ENCODE results near the gene KIFC3.

DNA sequence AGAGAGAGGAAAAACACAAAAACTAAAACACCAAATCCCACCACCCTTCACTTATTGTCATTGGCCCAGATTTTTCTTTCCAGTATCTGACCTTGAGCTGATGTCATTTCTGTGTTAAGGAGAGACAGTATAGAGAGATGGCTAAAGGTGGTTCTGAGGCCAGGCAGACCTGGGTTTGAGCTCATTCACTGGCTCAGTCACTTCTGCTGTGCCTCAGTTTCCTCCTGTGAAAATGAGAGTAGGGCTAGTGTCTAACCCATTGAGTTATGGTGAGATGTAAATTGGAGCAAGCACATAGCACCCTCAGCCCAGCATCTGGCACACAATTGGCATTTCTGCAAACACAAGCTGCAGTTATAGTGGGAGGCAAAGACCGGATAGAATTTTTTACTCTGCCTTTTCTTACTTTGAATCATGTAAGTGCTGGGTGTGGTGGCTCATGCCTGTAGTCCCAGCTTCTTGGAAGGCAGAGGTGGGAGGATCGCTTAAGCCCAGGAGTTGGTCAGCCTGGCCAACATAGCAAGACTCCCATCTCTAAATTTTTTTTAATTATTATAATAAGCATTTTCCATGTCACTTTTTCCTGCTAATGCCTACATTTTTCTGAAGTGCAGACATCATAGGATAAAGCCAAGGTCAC is 6.4 kb upstream of the KIFC3 start:
- TF ChIP-seq, protein P1, sequence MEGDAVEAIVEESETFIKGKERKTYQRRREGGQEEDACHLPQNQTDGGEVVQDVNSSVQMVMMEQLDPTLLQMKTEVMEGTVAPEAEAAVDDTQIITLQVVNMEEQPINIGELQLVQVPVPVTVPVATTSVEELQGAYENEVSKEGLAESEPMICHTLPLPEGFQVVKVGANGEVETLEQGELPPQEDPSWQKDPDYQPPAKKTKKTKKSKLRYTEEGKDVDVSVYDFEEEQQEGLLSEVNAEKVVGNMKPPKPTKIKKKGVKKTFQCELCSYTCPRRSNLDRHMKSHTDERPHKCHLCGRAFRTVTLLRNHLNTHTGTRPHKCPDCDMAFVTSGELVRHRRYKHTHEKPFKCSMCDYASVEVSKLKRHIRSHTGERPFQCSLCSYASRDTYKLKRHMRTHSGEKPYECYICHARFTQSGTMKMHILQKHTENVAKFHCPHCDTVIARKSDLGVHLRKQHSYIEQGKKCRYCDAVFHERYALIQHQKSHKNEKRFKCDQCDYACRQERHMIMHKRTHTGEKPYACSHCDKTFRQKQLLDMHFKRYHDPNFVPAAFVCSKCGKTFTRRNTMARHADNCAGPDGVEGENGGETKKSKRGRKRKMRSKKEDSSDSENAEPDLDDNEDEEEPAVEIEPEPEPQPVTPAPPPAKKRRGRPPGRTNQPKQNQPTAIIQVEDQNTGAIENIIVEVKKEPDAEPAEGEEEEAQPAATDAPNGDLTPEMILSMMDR (IDR thresholded peaks at IDR 0.05), result no peak
- no peak for TF ChIP-seq POLR2A (IDR thresholded peaks at IDR 0.05)

Measured in heart left ventricle (tissue), 13 donors.